IPS DF 4.7 (cell line): Measurements from ENCODE around the gene RIOX2.
"Not testable (repeated sequence)": the region's sequence is repeated elsewhere in the genome, so short reads cannot be mapped to it uniquely, and the experiment has no call there.

Experiments used
- DNase-seq: peaks from one replicate; pipeline ENCODE4 v3.0.0-alpha.2; 2013; ENCODE audit warnings: low spot score; ENCODE audit errors: extremely low read depth

The RIOX2 gene

GRCh38 chr3:97914388-97914787 lies 57.8 kb downstream of the RIOX2 start:
- DNase-seq = no peak

DNA sequence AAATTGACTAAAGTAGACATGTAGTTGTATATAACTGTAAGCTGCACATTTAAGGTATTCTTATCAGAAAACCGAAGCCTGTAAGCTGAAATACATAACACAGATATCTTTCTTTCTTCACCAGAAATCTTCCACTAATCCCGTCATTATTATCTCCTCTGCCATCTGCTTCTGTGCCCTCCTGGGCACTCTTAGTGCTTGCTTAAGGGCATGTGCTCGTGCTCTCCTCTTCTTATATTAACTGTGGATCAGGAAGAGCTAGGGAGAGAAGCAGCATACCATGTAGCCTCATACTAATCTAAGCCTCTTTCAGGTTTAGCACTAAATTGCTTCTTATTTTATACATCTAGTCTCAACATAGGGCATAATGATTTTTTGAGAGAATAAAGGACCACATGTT lies 60.8 kb downstream of the RIOX2 start:
- DNase-seq = no peak

- DNase-seq = no peak
These were observed 61.3 kb downstream of the RIOX2 start for GRCh38 chr3:97910931-97911351.

DNA sequence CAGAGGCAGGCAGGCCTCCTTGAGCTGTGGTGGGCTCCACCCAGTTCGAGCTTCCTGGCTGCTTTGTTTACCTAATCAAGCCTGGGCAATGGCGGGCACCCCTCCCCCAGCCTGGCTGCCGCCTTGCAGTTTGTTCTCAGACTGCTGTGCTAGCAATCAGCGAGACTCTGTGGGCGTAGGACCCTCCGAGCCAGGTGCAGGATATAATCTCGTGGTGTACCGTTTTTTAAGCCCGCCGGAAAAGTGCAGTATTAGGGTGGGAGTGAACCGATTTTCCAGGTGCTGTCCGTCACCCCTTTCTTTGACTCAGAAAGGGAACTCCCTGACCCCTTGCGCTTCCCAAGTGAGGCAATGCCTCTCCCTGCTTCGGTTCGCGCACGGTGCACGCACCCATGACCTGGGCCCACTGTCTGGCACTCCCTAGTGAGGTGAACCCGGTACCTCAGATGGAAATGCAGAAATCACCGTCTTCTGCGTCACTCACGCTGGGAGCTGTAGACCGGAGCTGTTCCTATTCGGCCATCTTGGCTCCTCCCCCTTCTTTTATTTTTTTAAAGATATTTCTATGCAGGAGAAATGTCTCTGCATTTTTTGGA lies 61.9 kb downstream of the RIOX2 start:
- DNase-seq = not testable (repeated sequence)

- not testable (repeated sequence) for DNase-seq
These were observed 62.4 kb downstream of the RIOX2 start for GRCh38 chr3:97909830-97910229.

DNA sequence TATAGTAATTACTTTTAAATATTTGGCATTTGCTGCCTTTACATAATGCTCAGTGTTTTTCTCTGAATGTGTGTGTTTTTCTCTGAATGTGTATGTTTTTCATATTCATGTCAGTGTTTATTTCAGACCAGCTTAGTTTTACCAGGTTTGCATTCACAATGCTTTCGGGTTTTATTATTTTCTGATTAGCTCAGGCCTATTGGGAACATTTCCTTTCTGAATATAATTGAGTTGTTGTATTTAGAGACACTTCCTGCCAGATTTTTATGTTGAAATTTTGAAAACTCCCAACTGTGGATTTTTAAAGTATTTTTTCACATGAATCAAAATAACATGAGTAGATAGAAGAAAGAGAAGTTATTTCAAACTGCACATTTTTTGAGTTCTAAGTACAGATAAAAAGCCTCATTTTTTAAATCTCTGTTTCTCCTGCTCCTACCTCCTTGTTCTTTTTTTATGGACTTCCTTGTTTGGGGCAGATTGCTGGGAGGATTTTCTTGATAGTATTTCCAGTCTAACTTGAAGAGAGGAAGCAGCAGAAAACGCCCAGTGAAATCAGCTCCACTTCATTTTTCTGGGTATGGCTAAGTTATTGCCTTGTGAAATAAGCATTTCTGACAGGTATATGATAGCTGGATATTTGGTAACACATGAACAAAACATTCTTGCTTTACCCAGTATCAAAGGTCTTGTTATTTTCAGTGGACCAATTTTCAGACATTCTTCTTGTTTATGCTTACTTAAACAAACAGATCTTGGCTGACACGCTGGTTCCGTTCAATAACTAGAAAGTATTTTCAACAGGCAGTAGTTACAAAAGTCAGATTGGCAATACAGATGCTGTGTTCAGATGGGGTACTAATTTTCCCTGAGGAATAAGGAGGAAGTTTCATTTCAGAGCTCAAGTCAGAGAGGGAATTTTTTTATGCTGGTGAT lies 70.7 kb downstream of the RIOX2 start:
- no peak for DNase-seq

- DNase-seq = no peak
These were observed 72.9 kb downstream of the RIOX2 start for GRCh38 chr3:97899331-97899730.

- DNase-seq = no peak
These were observed 75.7 kb downstream of the RIOX2 start for GRCh38 chr3:97896547-97896946.

GRCh38 chr3:97896129-97896528 lies 76.1 kb downstream of the RIOX2 start:
- DNase-seq = no peak

DNA sequence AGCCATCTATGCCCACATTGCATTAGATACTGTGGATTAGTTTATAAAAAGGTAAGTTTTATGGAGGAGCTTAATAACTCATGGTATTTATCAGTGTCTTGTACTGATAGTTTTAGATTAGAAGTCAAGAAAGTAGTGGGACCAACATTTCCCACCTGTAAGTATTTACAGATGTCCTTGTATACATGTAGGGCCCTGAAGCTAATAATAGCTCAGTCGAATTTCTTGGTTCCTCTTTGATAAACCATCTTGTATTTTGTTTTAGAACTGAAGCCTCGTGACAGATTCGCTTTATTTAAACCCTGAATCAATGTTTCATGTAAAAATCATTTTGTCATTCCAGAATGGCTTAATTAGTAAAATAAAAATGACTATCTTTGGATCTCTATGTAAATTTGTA lies 77.0 kb downstream of the RIOX2 start:
- DNase-seq = no peak

- DNase-seq = no peak
These were observed 79.4 kb downstream of the RIOX2 start for GRCh38 chr3:97892852-97893251.
